Spleen (tissue), 11 donors: ENCODE measurements around the gene ARHGAP10. TPM values are rescaled to one million over a fixed set of nuclear protein-coding genes. Genes with fewer than 3 reads are reported as not detected.
A peak's percentile ranks its signal among the peaks of the same experiment; 100 is the strongest.

ENCODE experiments used
- DNase-seq: peaks from one replicate; pipeline ENCODE4 v3.0.0-alpha.2; 2020
- H3K27ac ChIP-seq, 8 donors: fragments of 200-600 bp; sonication (generic) in 7 of 8; 1 replicate in 4 of 8; 2 replicates in 4 of 8; pipeline versions ENCODE4 v1.5.0 to v1.8.0; 2016 to 2021; ENCODE audit warnings: inconsistent platforms in 4 of 8, mild to moderate bottlenecking in 4 of 8, moderate library complexity in 1 of 8
- H3K27me3 ChIP-seq, 7 donors: fragments of 200-600 bp; sonication (generic) in 6 of 7; replicated peaks in 1 of 7; 1 replicate in 4 of 7; 2 replicates in 3 of 7; pipeline versions ENCODE4 v1.5.0 to v1.8.0; 2016 to 2021; ENCODE audit warnings: inconsistent platforms in 3 of 7, mild to moderate bottlenecking in 1 of 7
- H3K36me3 ChIP-seq, 6 donors: fragments of 200-600 bp; sonication (generic) in 5 of 6; 1 replicate in 4 of 6; 2 replicates in 2 of 6; pipeline versions ENCODE4 v1.5.0 to v1.8.0; 2016 to 2021; ENCODE audit warnings: inconsistent platforms in 2 of 6
- H3K4me1 ChIP-seq, 6 donors: fragments of 200-600 bp; sonication (generic) in 5 of 6; 1 replicate in 3 of 6; 2 replicates in 3 of 6; pipeline versions ENCODE4 v1.5.0 to v1.8.0; 2016 to 2021; ENCODE audit warnings: inconsistent platforms in 3 of 6
- H3K4me3 ChIP-seq, 8 donors: fragments of 200-600 bp; sonication (generic) in 7 of 8; 1 replicate in 4 of 8; 2 replicates in 4 of 8; pipeline versions ENCODE4 v1.5.0 to v1.8.0; 2016 to 2021; ENCODE audit warnings: inconsistent platforms in 4 of 8, mild to moderate bottlenecking in 4 of 8, moderate library complexity in 2 of 8
- H3K9me3 ChIP-seq, 8 donors: fragments of 200-600 bp; sonication (generic) in 7 of 8; 1 replicate in 4 of 8; 2 replicates in 4 of 8; pipeline versions ENCODE4 v1.5.0 to v1.8.0; 2016 to 2021; ENCODE audit warnings: inconsistent platforms in 4 of 8
- CTCF ChIP-seq, 11 experiments: fragments of 200-600 bp in 7 of 11; fragments of 450-650 bp in 4 of 11; sonication (generic) in 4 of 11; IDR thresholded peaks in 8 of 11; conservative IDR thresholded peaks in 3 of 11; 1 replicate in 7 of 11; 2 replicates in 4 of 11; pipeline versions ENCODE4 v1.4.0 to v1.8.0; 2016 to 2021; ENCODE audit warnings: antibody characterized with exemption in 11 of 11, inconsistent platforms in 4 of 11, mild to moderate bottlenecking in 1 of 11
- POLR2A ChIP-seq, 3 donors: fragments of 450-650 bp; IDR thresholded peaks; one replicate each; pipeline ENCODE4 v1.5.1; 2017; ENCODE audit warnings: antibody characterized with exemption in 3 of 3, mild to moderate bottlenecking in 1 of 3
- POLR2AphosphoS5 ChIP-seq, 3 donors: sonication (generic); formaldehyde crosslinking; IDR thresholded peaks; one replicate each; pipeline ENCODE4 v1.5.1; 2017; ENCODE audit warnings: antibody characterized with exemption in 3 of 3
- WGBS, 5 donors: extraction: QIAGEN DNeasy Blood & Tissue Kit in 3 of 5; methylation state at CpG; one replicate each; pipeline versions ENCODE4 v1.1.5 to v1.1.7; 2013 to 2018; 5-methylcytosine and 5-hydroxymethylcytosine counted together
- intact Hi-C: fragments of 100-400 bp; cut with DNase I; formaldehyde crosslinking; loops from one replicate; pipeline ENCODE4 v1.15.0; 2023; ENCODE audit warnings: low total_unique reads
- polyA plus RNA-seq, 3 donors: library from polyadenylated mRNA; stranded (reverse); fragments of 200-250 nt; gene quantifications; one replicate each; pipeline ENCODE4 v1.2.1, GENCODE V29; 2013
- total RNA-seq, 7 donors: library from RNA; depleted of rRNA in 3 of 7; stranded (reverse); fragments of >200 nt in 3 of 7; fragmentation: NEBNext Ultra II Directional in 4 of 7; extraction: Animal tissue kit (Norgen Biotek cat#: 25700) in 4 of 7; gene quantifications; one replicate each; pipeline versions ENCODE4 v1.1.0 to v1.2.1, GENCODE V29; 2016 to 2021
- donor health status: healthy with polysubstance abuse.
- donor health status: DM: no; HTN: no; CAD: no; lungs with moderate emphysema.
- donor health status: DM: no; HTN: no; CAD: no.
- donor health status: Bipolar disorder and iron deficiency.
- donor health status: healthy.
- donor health status: DM: no; HTN: no; CAD: no.
- donor health status: DM: yes; HTN: yes; CAD: no.

ARHGAP10 gene
- total and polyA plus RNA-seq, 10 donors, result 4.0 to 35.5 (median 13.3) TPM

- H3K27me3 ChIP-seq, result no peaks in the 10 kb centered on the region
- TF ChIP-seq CTCF (IDR thresholded peaks at IDR 0.05 in 8 of 11, conservative IDR thresholded peaks at IDR 0.05 in 3 of 11) (no peak), POLR2A (IDR thresholded peaks at IDR 0.05) (no peak), POLR2AphosphoS5 (IDR thresholded peaks at IDR 0.05) (no peak)
- H3K9me3 ChIP-seq, result no peaks in the 10 kb centered on the region
- intact Hi-C loops, result no loop called here
- no peak for DNase-seq
- peak overlapping the region in 1 of 8 donors; percentile 23 for H3K27ac ChIP-seq
- peaks cover 0 to 4% (median 0%) of the 10 kb centered on the region in 6 donors for H3K4me1 ChIP-seq
- no peaks in the 10 kb centered on the region for H3K36me3 ChIP-seq
- H3K4me3 ChIP-seq, result no peak overlapping the region
- WGBS, 5 donors, result 80 to 91% (median 84%) methylated on average over 8 of the region's 8 CpGs
Measured at GRCh38 chr4:147772056-147772455, 40.2 kb downstream of the ARHGAP10 start.

- Histone ChIP-seq H3K9me3 (no peaks in the 10 kb centered on the region), H3K36me3 (no peaks in the 10 kb centered on the region), H3K27me3 (no peaks in the 10 kb centered on the region), H3K27ac (peak overlapping the region in 1 of 8 donors; percentile 23), H3K4me1 (peaks cover 0 to 7% (median 0%) of the 10 kb centered on the region in 6 donors), H3K4me3 (no peak overlapping the region)
- intact Hi-C loops, result no loop called here
- TF ChIP-seq POLR2AphosphoS5 (IDR thresholded peaks at IDR 0.05) (no peak), POLR2A (IDR thresholded peaks at IDR 0.05) (no peak), CTCF (IDR thresholded peaks at IDR 0.05 in 8 of 11, conservative IDR thresholded peaks at IDR 0.05 in 3 of 11) (no peak)
- 56 to 77% (median 68%) methylated on average over 5 of the region's 5 CpGs for WGBS, 5 donors
- no peak for DNase-seq
Measured at GRCh38 chr4:147772459-147772969, 40.6 kb downstream of the ARHGAP10 start.

- DNase-seq, result no peak
- Histone ChIP-seq H3K4me1 (peaks cover 0 to 12% (median 0%) of the 10 kb centered on the region in 6 donors), H3K27me3 (no peaks in the 10 kb centered on the region), H3K4me3 (no peak overlapping the region), H3K36me3 (no peaks in the 10 kb centered on the region), H3K9me3 (no peaks in the 10 kb centered on the region), H3K27ac (no peak overlapping the region)
- TF ChIP-seq POLR2AphosphoS5 (IDR thresholded peaks at IDR 0.05) (no peak), POLR2A (IDR thresholded peaks at IDR 0.05) (no peak), CTCF (IDR thresholded peaks at IDR 0.05 in 8 of 11, conservative IDR thresholded peaks at IDR 0.05 in 3 of 11) (no peak)
- intact Hi-C loops, result no loop called here
- 51 to 79% (median 76%) methylated on average over 3 of the region's 3 CpGs for WGBS, 5 donors
Measured at GRCh38 chr4:147773261-147774184, 41.6 kb downstream of the ARHGAP10 start.

- no peaks in the 10 kb centered on the region for H3K9me3 ChIP-seq
- intact Hi-C loops, result no loop called here
- TF ChIP-seq CTCF (IDR thresholded peaks at IDR 0.05 in 8 of 11, conservative IDR thresholded peaks at IDR 0.05 in 3 of 11) (no peak), POLR2AphosphoS5 (IDR thresholded peaks at IDR 0.05) (no peak), POLR2A (IDR thresholded peaks at IDR 0.05) (no peak)
- 89 to 95% (median 90%) methylated on average over 10 of the region's 10 CpGs for WGBS, 5 donors
- H3K4me1 ChIP-seq, result peaks cover 0 to 30% (median 11%) of the 10 kb centered on the region in 6 donors
- no peak for DNase-seq
- no peaks in the 10 kb centered on the region for H3K27me3 ChIP-seq
- H3K4me3 ChIP-seq, result no peak overlapping the region
- no peaks in the 10 kb centered on the region for H3K36me3 ChIP-seq
- no peak overlapping the region for H3K27ac ChIP-seq
Measured at GRCh38 chr4:147776716-147777115, 44.8 kb downstream of the ARHGAP10 start.
